Measurements from ENCODE around the gene TMEM109.

The TMEM109 gene

GRCh38 chr11:60918939-60919265 lies 4.9 kb downstream of the TMEM109 start:
- ChIA-PET CTCF (no interaction called here), POLR2A (no interaction called here)
- no peak for TF ChIP-seq NFRKB (IDR thresholded peaks at IDR 0.05)
- TF ChIP-seq LEF1 (IDR thresholded peaks at IDR 0.05; ENCODE audit: borderline replicate concordance), result no peak
- no peak for TF ChIP-seq ARNT (IDR thresholded peaks at IDR 0.05)
- no peak for TF ChIP-seq CTBP1 (IDR thresholded peaks at IDR 0.05; ENCODE audit: borderline replicate concordance)
- no peak for TF ChIP-seq ZNF384 (IDR thresholded peaks at IDR 0.05)
- no peak for TF ChIP-seq BHLHE40 (IDR thresholded peaks at IDR 0.05; ENCODE audit: borderline replicate concordance)
- no peak for TF ChIP-seq L3MBTL2 (conservative IDR thresholded peaks at IDR 0.05)
- no peak for TF ChIP-seq ELF4 (IDR thresholded peaks at IDR 0.05)
- no peak for TF ChIP-seq SUZ12 (IDR thresholded peaks at IDR 0.05)
- no peak for TF ChIP-seq FOXM1 (IDR thresholded peaks at IDR 0.05; ENCODE audit: borderline replicate concordance)
- TF ChIP-seq HDGF (IDR thresholded peaks at IDR 0.05; ENCODE audit: borderline replicate concordance), result no peak
- TF ChIP-seq SP1 (IDR thresholded peaks at IDR 0.05), result no peak
- TF ChIP-seq FOXA1 (IDR thresholded peaks at IDR 0.05), result no peak
- no peak for DNase-seq (ENCODE audit: extremely low spot score)

DNA sequence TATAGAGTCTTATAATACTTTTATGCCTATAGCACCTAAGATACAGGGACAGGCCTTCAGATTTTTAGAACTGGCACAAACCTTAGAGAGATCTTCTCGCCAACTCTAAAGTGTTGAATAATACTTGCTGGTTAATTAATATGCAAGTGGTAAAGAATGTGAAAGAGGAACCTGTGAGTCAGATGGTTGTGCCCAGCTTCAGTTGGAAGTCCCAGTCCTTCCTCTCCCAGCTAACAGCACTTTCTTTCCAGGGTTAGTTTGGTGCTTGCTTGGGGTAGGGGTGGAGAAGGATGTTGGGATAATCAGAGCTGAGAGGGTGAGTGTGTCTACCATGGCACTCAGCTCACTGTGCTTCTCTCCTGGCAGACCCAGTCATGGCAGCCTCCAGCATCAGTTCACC lies 5.4 kb downstream of the TMEM109 start:
- no peak for DNase-seq (ENCODE audit: extremely low spot score)
- ChIA-PET POLR2A (no interaction called here), CTCF (no interaction called here)
- no peak for TF ChIP-seq FOXA1 (IDR thresholded peaks at IDR 0.05)
- TF ChIP-seq ARNT (IDR thresholded peaks at IDR 0.05), result no peak
- TF ChIP-seq ELF4 (IDR thresholded peaks at IDR 0.05), result no peak
- TF ChIP-seq BHLHE40 (IDR thresholded peaks at IDR 0.05; ENCODE audit: borderline replicate concordance), result no peak
- no peak for TF ChIP-seq FOXM1 (IDR thresholded peaks at IDR 0.05; ENCODE audit: borderline replicate concordance)
- TF ChIP-seq L3MBTL2 (conservative IDR thresholded peaks at IDR 0.05), result no peak
- TF ChIP-seq LEF1 (IDR thresholded peaks at IDR 0.05; ENCODE audit: borderline replicate concordance), result no peak
- TF ChIP-seq ZNF384 (IDR thresholded peaks at IDR 0.05), result no peak
- no peak for TF ChIP-seq TARDBP (IDR thresholded peaks at IDR 0.05)
- no peak for TF ChIP-seq FOXK2 (IDR thresholded peaks at IDR 0.05)
- TF ChIP-seq SP1 (IDR thresholded peaks at IDR 0.05), result no peak
- no peak for TF ChIP-seq NFRKB (IDR thresholded peaks at IDR 0.05)
- TF ChIP-seq, protein P1, sequence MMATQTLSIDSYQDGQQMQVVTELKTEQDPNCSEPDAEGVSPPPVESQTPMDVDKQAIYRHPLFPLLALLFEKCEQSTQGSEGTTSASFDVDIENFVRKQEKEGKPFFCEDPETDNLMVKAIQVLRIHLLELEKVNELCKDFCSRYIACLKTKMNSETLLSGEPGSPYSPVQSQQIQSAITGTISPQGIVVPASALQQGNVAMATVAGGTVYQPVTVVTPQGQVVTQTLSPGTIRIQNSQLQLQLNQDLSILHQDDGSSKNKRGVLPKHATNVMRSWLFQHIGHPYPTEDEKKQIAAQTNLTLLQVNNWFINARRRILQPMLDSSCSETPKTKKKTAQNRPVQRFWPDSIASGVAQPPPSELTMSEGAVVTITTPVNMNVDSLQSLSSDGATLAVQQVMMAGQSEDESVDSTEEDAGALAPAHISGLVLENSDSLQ (IDR thresholded peaks at IDR 0.05), result no peak
- no peak for TF ChIP-seq CTBP1 (IDR thresholded peaks at IDR 0.05; ENCODE audit: borderline replicate concordance)
- TF ChIP-seq HDGF (IDR thresholded peaks at IDR 0.05; ENCODE audit: borderline replicate concordance), result no peak
- TF ChIP-seq SUZ12 (IDR thresholded peaks at IDR 0.05), result no peak

DNA sequence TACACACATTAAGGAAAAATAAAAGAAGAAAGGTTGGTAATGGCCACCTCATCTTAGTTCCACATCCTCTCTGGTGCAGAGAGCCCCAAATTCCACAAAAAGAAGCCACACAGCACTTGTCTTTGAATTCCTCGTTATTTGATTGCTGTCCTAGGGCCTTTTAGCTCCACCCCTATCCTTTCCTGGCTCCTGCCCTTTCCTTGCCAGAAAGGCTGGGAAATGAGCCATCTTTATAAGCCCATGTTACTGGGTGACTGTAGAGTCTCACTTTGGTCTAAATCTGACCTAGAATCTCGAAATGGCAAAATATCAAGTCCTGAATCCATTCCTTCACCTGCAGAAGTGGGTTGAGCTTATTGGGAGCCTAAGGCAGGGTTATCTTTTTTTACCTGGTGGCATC lies 6.0 kb downstream of the TMEM109 start:
- CTCF ChIA-PET, result no interaction called here
- DNase-seq (ENCODE audit: extremely low spot score), result no peak
- POLR2A ChIA-PET, result no interaction called here
- TF ChIP-seq FOXA1 (IDR thresholded peaks at IDR 0.05), result no peak
- no peak for TF ChIP-seq ZNF384 (IDR thresholded peaks at IDR 0.05)
- no peak for TF ChIP-seq CTBP1 (IDR thresholded peaks at IDR 0.05; ENCODE audit: borderline replicate concordance)
- TF ChIP-seq HDGF (IDR thresholded peaks at IDR 0.05; ENCODE audit: borderline replicate concordance), result no peak
- no peak for TF ChIP-seq TARDBP (IDR thresholded peaks at IDR 0.05)
- TF ChIP-seq BHLHE40 (IDR thresholded peaks at IDR 0.05; ENCODE audit: borderline replicate concordance), result no peak
- no peak for TF ChIP-seq NFRKB (IDR thresholded peaks at IDR 0.05)

- ChIA-PET CTCF (no interaction called here), POLR2A (interaction anchor here (1.0 kb wide), 1 partner anchor 15 kb away, joined by 4 read pairs; the partner anchor contains the start of gene PRPF19)
These were observed 7.3 kb downstream of the TMEM109 start for GRCh38 chr11:60921259-60921658.

GRCh38 chr11:60921777-60922335 lies 7.9 kb downstream of the TMEM109 start:
- no peak for TF ChIP-seq ZNF384 (IDR thresholded peaks at IDR 0.05)
- no peak for DNase-seq (ENCODE audit: extremely low spot score)
- CTCF ChIA-PET, result no interaction called here
- POLR2A ChIA-PET, result interaction anchor here (1.0 kb wide), 1 partner anchor 16 kb away, joined by 4 read pairs; the partner anchor contains the start of gene PRPF19

More at GRCh38 chr11:60921259-60921658, 7.3 kb downstream of the TMEM109 start:
- TF ChIP-seq ARNT (IDR thresholded peaks at IDR 0.05), result no peak
- no peak for TF ChIP-seq ELF4 (IDR thresholded peaks at IDR 0.05)
- no peak for TF ChIP-seq ZNF384 (IDR thresholded peaks at IDR 0.05)
- no peak for TF ChIP-seq NFRKB (IDR thresholded peaks at IDR 0.05)
- DNase-seq (ENCODE audit: extremely low spot score), result no peak

DNA sequence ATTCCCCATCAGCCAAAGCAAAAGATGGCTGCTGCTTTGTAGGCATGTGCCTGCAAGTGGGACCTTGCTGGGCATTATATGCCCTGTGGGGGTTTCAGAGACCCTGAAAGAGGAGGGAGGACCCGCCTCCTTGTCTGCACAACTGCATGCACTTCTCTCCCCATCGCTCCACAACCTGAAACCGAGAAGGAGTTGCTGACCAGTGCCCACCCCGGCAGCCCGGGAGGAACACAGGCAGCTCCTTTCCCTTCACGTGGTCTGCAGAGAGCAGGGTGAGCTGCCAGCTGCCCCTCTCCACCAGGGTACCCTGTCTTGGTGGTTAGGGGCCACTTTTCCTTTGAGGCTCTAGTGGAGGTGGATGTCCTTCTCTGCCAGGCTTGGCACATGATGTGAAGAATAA lies 8.9 kb downstream of the TMEM109 start:
- ChIA-PET POLR2A (interaction anchor here (1.4 to 1.7 kb wide), 2 partner anchors 9 to 16 kb away, joined by 5 to 10 read pairs; partner anchors contain the start of genes PRPF19 and TMEM109), CTCF (interaction anchor here (1.5 kb wide), 1 partner anchor 92 kb away, joined by 3 read pairs; no protein-coding TSS in a partner anchor)
- no peak for DNase-seq (ENCODE audit: extremely low spot score)
- TF ChIP-seq HDGF (IDR thresholded peaks at IDR 0.05; ENCODE audit: borderline replicate concordance) (no peak), BHLHE40 (IDR thresholded peaks at IDR 0.05; ENCODE audit: borderline replicate concordance) (no peak), FOXM1 (IDR thresholded peaks at IDR 0.05; ENCODE audit: borderline replicate concordance) (no peak), ZNF384 (IDR thresholded peaks at IDR 0.05) (no peak), NFRKB (IDR thresholded peaks at IDR 0.05) (no peak), SUZ12 (IDR thresholded peaks at IDR 0.05) (no peak), SP1 (IDR thresholded peaks at IDR 0.05) (no peak), FOXK2 (IDR thresholded peaks at IDR 0.05) (no peak), LEF1 (IDR thresholded peaks at IDR 0.05; ENCODE audit: borderline replicate concordance) (no peak), ELF4 (IDR thresholded peaks at IDR 0.05) (no peak), ARNT (IDR thresholded peaks at IDR 0.05) (no peak), FOXA1 (IDR thresholded peaks at IDR 0.05) (no peak), TARDBP (IDR thresholded peaks at IDR 0.05) (no peak), CTBP1 (IDR thresholded peaks at IDR 0.05; ENCODE audit: borderline replicate concordance) (no peak), L3MBTL2 (conservative IDR thresholded peaks at IDR 0.05) (no peak)
- TF ChIP-seq, protein P1 (IDR thresholded peaks at IDR 0.05), result no peak

DNA sequence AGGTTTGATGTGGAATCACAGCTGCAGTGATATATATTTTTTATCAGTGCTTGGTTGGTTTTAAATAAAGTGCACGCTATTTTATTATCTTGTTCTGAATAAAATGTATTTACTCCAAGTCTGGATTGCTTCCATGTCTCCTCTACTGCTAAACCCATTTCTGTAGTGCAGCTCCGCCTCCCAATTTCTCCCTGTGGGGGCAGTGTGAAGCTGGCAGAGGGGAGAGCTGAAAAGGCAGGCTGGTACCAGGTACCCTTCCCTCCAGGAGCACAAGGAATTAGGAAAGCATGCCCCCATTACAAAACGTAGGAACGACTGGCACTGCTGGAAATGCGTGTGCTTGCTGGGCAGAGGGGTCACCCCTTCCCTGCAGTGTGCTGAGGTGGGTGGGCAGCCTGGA lies 9.4 kb downstream of the TMEM109 start:
- TF ChIP-seq CTBP1 (IDR thresholded peaks at IDR 0.05; ENCODE audit: borderline replicate concordance), result no peak
- no peak for TF ChIP-seq ELF4 (IDR thresholded peaks at IDR 0.05)
- no peak for TF ChIP-seq FOXA1 (IDR thresholded peaks at IDR 0.05)
- TF ChIP-seq HDGF (IDR thresholded peaks at IDR 0.05; ENCODE audit: borderline replicate concordance), result no peak
- TF ChIP-seq SP1 (IDR thresholded peaks at IDR 0.05), result no peak
- TF ChIP-seq ZNF384 (IDR thresholded peaks at IDR 0.05), result no peak
- TF ChIP-seq SUZ12 (IDR thresholded peaks at IDR 0.05), result no peak
- no peak for TF ChIP-seq FOXK2 (IDR thresholded peaks at IDR 0.05)
- TF ChIP-seq LEF1 (IDR thresholded peaks at IDR 0.05; ENCODE audit: borderline replicate concordance), result no peak
- no peak for TF ChIP-seq ARNT (IDR thresholded peaks at IDR 0.05)
- no peak for TF ChIP-seq L3MBTL2 (conservative IDR thresholded peaks at IDR 0.05)
- no peak for TF ChIP-seq BHLHE40 (IDR thresholded peaks at IDR 0.05; ENCODE audit: borderline replicate concordance)
- POLR2A ChIA-PET, result interaction anchor here (1.4 to 1.7 kb wide), 2 partner anchors 10 to 17 kb away, joined by 5 to 10 read pairs; partner anchors contain the start of genes PRPF19 and TMEM109
- DNase-seq (ENCODE audit: extremely low spot score), result no peak
- CTCF ChIA-PET, result interaction anchor here (1.5 kb wide), 1 partner anchor 93 kb away, joined by 3 read pairs; no protein-coding TSS in a partner anchor

Data from HEK293T (cell line).